GM12875 (cell line): Measurements from ENCODE around the gene DHRS12.

Experiments
- H3K4me3 ChIP-seq: one replicate; pipeline ENCODE4 v1.5.1; 2011; ENCODE audit warnings: low read depth, low read length, control low read depth
- TF ChIP-seq, protein P1 (sequence below): IDR thresholded peaks from 2 replicates; pipeline ENCODE4 v1.5.1; 2011; ENCODE audit warnings: low read depth, mild to moderate bottlenecking, control low read depth, inconsistent platforms, low read length, moderate library complexity, borderline replicate concordance; ENCODE audit not compliant: insufficient read depth

DHRS12 gene

DNA sequence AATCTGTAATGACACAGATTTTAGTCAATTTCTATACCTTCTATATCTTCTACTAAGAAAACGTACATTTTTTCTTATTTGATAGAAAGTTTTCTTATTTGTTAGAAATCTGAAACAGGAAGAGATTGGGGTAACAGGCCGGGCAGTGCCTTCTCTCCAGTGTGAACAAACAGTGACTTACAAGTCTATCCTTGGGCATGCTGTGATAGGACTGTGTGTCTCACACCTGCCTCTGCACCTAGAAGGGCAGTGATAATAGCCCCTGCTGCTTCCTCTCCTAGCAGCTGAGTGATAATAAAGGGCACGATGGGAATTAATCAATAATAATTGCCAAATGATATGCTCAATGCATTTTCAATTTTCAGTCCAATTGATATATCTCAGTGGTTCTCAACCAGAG is 39.6 kb upstream of the DHRS12 start:
- TF ChIP-seq, protein P1, sequence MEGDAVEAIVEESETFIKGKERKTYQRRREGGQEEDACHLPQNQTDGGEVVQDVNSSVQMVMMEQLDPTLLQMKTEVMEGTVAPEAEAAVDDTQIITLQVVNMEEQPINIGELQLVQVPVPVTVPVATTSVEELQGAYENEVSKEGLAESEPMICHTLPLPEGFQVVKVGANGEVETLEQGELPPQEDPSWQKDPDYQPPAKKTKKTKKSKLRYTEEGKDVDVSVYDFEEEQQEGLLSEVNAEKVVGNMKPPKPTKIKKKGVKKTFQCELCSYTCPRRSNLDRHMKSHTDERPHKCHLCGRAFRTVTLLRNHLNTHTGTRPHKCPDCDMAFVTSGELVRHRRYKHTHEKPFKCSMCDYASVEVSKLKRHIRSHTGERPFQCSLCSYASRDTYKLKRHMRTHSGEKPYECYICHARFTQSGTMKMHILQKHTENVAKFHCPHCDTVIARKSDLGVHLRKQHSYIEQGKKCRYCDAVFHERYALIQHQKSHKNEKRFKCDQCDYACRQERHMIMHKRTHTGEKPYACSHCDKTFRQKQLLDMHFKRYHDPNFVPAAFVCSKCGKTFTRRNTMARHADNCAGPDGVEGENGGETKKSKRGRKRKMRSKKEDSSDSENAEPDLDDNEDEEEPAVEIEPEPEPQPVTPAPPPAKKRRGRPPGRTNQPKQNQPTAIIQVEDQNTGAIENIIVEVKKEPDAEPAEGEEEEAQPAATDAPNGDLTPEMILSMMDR = no peak
- no peak overlapping the region for H3K4me3 ChIP-seq

DNA sequence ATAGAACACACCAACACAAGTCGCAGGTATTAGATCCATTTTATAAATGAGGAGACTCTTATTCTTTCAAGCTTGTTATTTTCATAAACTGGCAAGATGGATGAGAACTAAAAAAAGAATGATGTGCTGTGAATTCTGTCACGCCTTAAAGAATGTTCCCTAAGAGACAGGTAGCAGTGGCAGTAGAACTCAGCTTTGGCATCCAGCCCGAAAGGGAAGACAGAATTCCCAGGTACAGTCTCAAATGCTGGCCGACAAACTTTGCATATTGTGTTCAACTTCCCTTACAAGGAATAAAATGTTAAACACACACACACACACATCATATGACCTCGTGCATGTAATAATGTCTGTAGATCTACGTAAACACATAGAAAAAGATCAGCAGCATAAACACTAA is 37.8 kb upstream of the DHRS12 start:
- TF ChIP-seq, protein P1 = no peak
- H3K4me3 ChIP-seq = no peak overlapping the region

DNA sequence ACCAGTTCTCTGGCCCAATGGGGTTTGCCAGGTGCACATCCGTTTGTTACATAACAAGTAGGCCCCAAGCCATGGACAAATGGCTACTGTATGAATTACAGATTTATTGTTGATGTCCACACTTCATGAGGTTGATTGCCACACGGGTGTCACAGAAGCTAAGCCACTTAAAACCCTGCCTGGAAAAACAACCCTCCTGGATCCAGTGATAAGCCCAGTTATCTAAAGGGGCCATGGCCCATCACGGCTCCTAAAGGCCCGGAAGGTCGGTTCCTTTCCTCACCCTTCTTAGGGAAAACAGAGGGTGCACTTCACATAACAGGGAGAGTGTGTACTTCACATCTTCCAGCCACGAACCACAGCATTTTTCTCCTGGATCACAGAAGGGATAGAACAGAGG is 37.0 kb upstream of the DHRS12 start:
- no peak overlapping the region for H3K4me3 ChIP-seq
- TF ChIP-seq, protein P1 = no peak

GRCh38 chr13:51839711-51840540 is 36.0 kb upstream of the DHRS12 start:
- H3K4me3 ChIP-seq = no peak overlapping the region
- TF ChIP-seq, protein P1 = no peak

- TF ChIP-seq, protein P1 = no peak
- H3K4me3 ChIP-seq = no peak overlapping the region
These were observed 34.4 kb upstream of the DHRS12 start for GRCh38 chr13:51838240-51838846.

- no peak overlapping the region for H3K4me3 ChIP-seq
These were observed 33.1 kb upstream of the DHRS12 start for GRCh38 chr13:51837016-51837415.

More at GRCh38 chr13:51837016-51837415, 33.1 kb upstream of the DHRS12 start:
- TF ChIP-seq, protein P1 = no peak
